K562 (cell line): ENCODE results near the gene AMMECR1. TPM values are rescaled to one million over a fixed set of nuclear protein-coding genes. Genes with fewer than 3 reads are reported as not detected.
A peak's percentile ranks its signal among the peaks of the same experiment; 100 is the strongest.

ENCODE experiments used
- ATAC-seq: fragments of 200-7000 bp; cut with Tn5 transposase; 3 replicates; pipeline ENCODE4 v1.9.1; 2020; ENCODE audit warnings: moderate library complexity
- BruUV-seq: library from RNA; stranded (reverse); fragments of 400-500 nt; replicated peaks from 2 replicates; lab custom pipeline; 2021; lab: Mats Ljungman, UMichigan
- CTCF ChIA-PET: fragments of 300-600 bp; formaldehyde crosslinking; extraction: SDS; loops from one replicate; lab custom pipeline; 2021; ENCODE audit warnings: low intra/inter-chr PET ratio; lab: Yijun Ruan, JAX
- POLR2A ChIA-PET: fragments of 300-600, 350-650 bp; sonication (Branson Sonifier 250); formaldehyde crosslinking; extraction: SDS; loops from one replicate; lab custom pipeline; 2021; ENCODE audit warnings: antibody characterized with exemption, inconsistent platforms; lab: Yijun Ruan, JAX
- DNase-seq, 4 experiments: peaks; one replicate each; pipeline versions ENCODE4 v3.0.0 to v3.0.0-alpha.2; 2011 to 2018; ENCODE audit warnings: low spot score in 3 of 4, mixed read lengths in 3 of 4; ENCODE audit errors: extremely low read depth in 1 of 4
- FAIRE-seq: peaks from 2 replicates; lab custom pipeline; 2011; peaks lifted over from hg19 to GRCh38; lab: Jason Lieb, UNC
- H2AFZ ChIP-seq: 2 replicates; pipeline ENCODE4 v1.6.0; 2011; ENCODE audit warnings: low read depth, low read length, control low read depth, inconsistent platforms
- H3K27ac ChIP-seq: fragments of 200-600 bp; 3 replicates; pipeline ENCODE4 v1.8.0; 2011; ENCODE audit warnings: low read depth, mild to moderate bottlenecking, control low read depth, inconsistent platforms, low read length, moderate library complexity, mixed read lengths; ENCODE audit errors: extremely low read depth
- H3K27me3 ChIP-seq, 2 experiments: fragments of 300-600 bp in 1 of 2; 2 replicates in 1 of 2; 3 replicates in 1 of 2; pipeline versions ENCODE4 v1.6.0 to v1.8.0; 2011; ENCODE audit warnings: inconsistent platforms in 2 of 2, low read length in 2 of 2, mild to moderate bottlenecking in 1 of 2, mixed read lengths in 1 of 2, moderate library complexity in 1 of 2; ENCODE audit not compliant: control insufficient read depth in 2 of 2, insufficient read depth in 2 of 2
- H3K36me3 ChIP-seq: fragments of 300-600 bp; 3 replicates; pipeline ENCODE4 v1.8.0; 2011; ENCODE audit warnings: mild to moderate bottlenecking, low read length, inconsistent platforms; ENCODE audit not compliant: control insufficient read depth, insufficient read depth
- H3K4me1 ChIP-seq, 2 experiments: fragments of 200-600 bp in 1 of 2; replicated peaks in 1 of 2; 2 replicates in 1 of 2; 3 replicates in 1 of 2; pipeline versions ENCODE4 v1.5.1 to v1.8.0; 2011; ENCODE audit warnings: inconsistent platforms in 2 of 2, low read length in 2 of 2, mild to moderate bottlenecking in 1 of 2, mixed read lengths in 1 of 2, moderate library complexity in 1 of 2; ENCODE audit not compliant: control insufficient read depth in 2 of 2, insufficient read depth in 2 of 2
- H3K4me2 ChIP-seq: 2 replicates; pipeline ENCODE4 v1.6.1; 2011; ENCODE audit warnings: low read length, control low read depth, inconsistent platforms, mixed read lengths; ENCODE audit not compliant: insufficient read depth
- H3K4me3 ChIP-seq: fragments of 200-600 bp; sonication (generic), shearing (Covaris generic); 2 replicates; pipeline ENCODE4 v1.5.1; 2016; ENCODE audit warnings: control low read depth, inconsistent platforms
- H3K79me2 ChIP-seq: fragments of 200-600 bp; 3 replicates; pipeline ENCODE4 v1.8.0; 2011; ENCODE audit warnings: low read length, inconsistent platforms; ENCODE audit not compliant: control insufficient read depth, insufficient read depth
- H3K9ac ChIP-seq, 2 experiments: 2 replicates each; pipeline versions ENCODE4 v1.6.0 to v1.6.1; 2011; ENCODE audit warnings: low read depth in 2 of 2, low read length in 2 of 2, control low read depth in 1 of 2, inconsistent platforms in 1 of 2, mild to moderate bottlenecking in 1 of 2, mixed read lengths in 1 of 2; ENCODE audit not compliant: insufficient read depth in 1 of 2
- H3K9me1 ChIP-seq: one replicate; pipeline ENCODE4 v1.6.0; 2011; ENCODE audit warnings: inconsistent platforms, mild to moderate bottlenecking, low read length, moderate library complexity; ENCODE audit not compliant: control insufficient read depth, insufficient read depth
- H3K9me3 ChIP-seq: replicated peaks from 2 replicates; pipeline ENCODE4 v1.5.1; 2011; ENCODE audit warnings: low read depth, low read length, inconsistent platforms; ENCODE audit not compliant: control insufficient read depth, insufficient read depth
- H4K20me1 ChIP-seq: replicated peaks from 2 replicates; pipeline ENCODE4 v1.6.1; 2011; ENCODE audit warnings: low read length, inconsistent platforms, mixed read lengths; ENCODE audit not compliant: control insufficient read depth, insufficient read depth
- FOXK1 ChIP-seq: sonication (generic); formaldehyde crosslinking; IDR thresholded peaks from 2 replicates; pipeline ENCODE4 v1.8.0; 2022; ENCODE audit warnings: missing genetic modification reagents, mild to moderate bottlenecking, borderline replicate concordance
- GATAD2B ChIP-seq: fragments of 450-650 bp; IDR thresholded peaks from 2 replicates; pipeline ENCODE4 v1.6.1; 2017; ENCODE audit warnings: mild to moderate bottlenecking, borderline replicate concordance
- PHTF2 ChIP-seq: fragments of 250-450 bp; sonication (Bioruptor Pico); IDR thresholded peaks from 2 replicates; pipeline ENCODE4 v1.5.0; 2021; ENCODE audit warnings: mild to moderate bottlenecking
- PRPF4 ChIP-seq: fragments of 200-400 bp; formaldehyde crosslinking; IDR thresholded peaks from one replicate; pipeline ENCODE4 v1.6.1; 2017; ENCODE audit warnings: low read length, low read depth, mild to moderate bottlenecking; ENCODE audit not compliant: insufficient read depth, poor library complexity, severe bottlenecking
- PTTG1 ChIP-seq: fragments of 450-650 bp; IDR thresholded peaks from 2 replicates; pipeline ENCODE4 v1.6.1; 2016; ENCODE audit warnings: low read depth, mild to moderate bottlenecking, missing genetic modification characterization, missing compliant biosample characterization
- RREB1 ChIP-seq: fragments of 250-450 bp; sonication (Bioruptor Pico); IDR thresholded peaks from 2 replicates; pipeline ENCODE4 v1.4.0; 2020
- ZNF239 ChIP-seq: fragments of 250-450 bp; sonication (Bioruptor Pico); IDR thresholded peaks from 2 replicates; pipeline ENCODE4 v1.4.0; 2020; ENCODE audit warnings: mild to moderate bottlenecking
- WGBS: fragments of 100-300 bp; shearing (Covaris generic); methylation state at CpG from one replicate; pipeline ENCODE4 v1.1.6; 2016; ENCODE audit warnings: low coverage, mixed read lengths; ENCODE audit not compliant: insufficient coverage; ENCODE audit errors: missing lambda C conversion rate; 5-methylcytosine and 5-hydroxymethylcytosine counted together
- in situ Hi-C: fragments of 300-500 bp; cut with MboI; formaldehyde crosslinking; loops from 4 replicates; pipeline ENCODE4 v1.15.0; 2018; ENCODE audit warnings: inconsistent platforms, mixed read lengths
- intact Hi-C: fragments of 100-400 bp; cut with micrococcal nuclease; formaldehyde crosslinking; loops from 2 replicates; pipeline ENCODE4 v1.14.2; 2022
- polyA plus RNA-seq, 8 experiments: library from polyadenylated mRNA; depleted of rRNA in 4 of 8; stranded (reverse) in 5 of 8; unstranded in 3 of 8; fragments of >200 nt; fragmentation: Nextera tagmentation in 2 of 8; fragmentation: Illumina TruSeq in 1 of 8; extraction: Ambion mirVana in 2 of 8; extraction: Trizol in 1 of 8; gene quantifications; 2 replicates each; pipeline versions ENCODE4 v1.2.1 to v1.2.3, GENCODE V29; 2011 to 2014; ENCODE audit warnings: inconsistent platforms in 1 of 8, missing spikeins in 1 of 8
- total RNA-seq, 7 experiments: library from RNA; depleted of rRNA in 6 of 7; stranded (reverse); fragments of >200 nt in 6 of 7; fragmentation: Illumina TruSeq in 2 of 7; extraction: Trizol in 2 of 7; gene quantifications; 2 replicates each; pipeline versions ENCODE4 v1.2.1 to v1.2.3, GENCODE V29; 2011 to 2021; ENCODE audit warnings: low replicate concordance in 1 of 7

The AMMECR1 gene
- total and polyA plus RNA-seq, 9 of the 15 experiments (the other 6 are each of a cell fraction or from before 2014, with no cell fraction given): 13.9 to 36.7 (median 23.6) TPM

- in situ Hi-C loops: no loop called here
- H3K36me3 ChIP-seq: peaks cover 2% of the 10 kb centered on the region; the same call in 1 of the 3 replicates
- no TSS peak for BruUV-seq
- CTCF ChIA-PET: no interaction called here
- peaks cover 9 to 33% of the 10 kb centered on the region in 2 experiments; a peak in 3 of 5 replicates for H3K4me1 ChIP-seq
- H3K27me3 ChIP-seq: no peaks in the 10 kb centered on the region
- FAIRE-seq (peak; percentile 58), DNase-seq (peak in 1 of 4 experiments; percentile 34)
- no peaks in the 10 kb centered on the region for H3K9me3 ChIP-seq
- H4K20me1 ChIP-seq: peaks cover 17% of the 10 kb centered on the region
- H3K9ac ChIP-seq: peak overlapping the region in 1 of 2 experiments; percentile 86; a peak in 2 of 4 replicates
- peak overlapping the region; percentile 92 for H3K4me2 ChIP-seq
- no peaks in the 10 kb centered on the region for H3K9me1 ChIP-seq
- no peak overlapping the region; the same call in 2 of the 3 replicates for H3K27ac ChIP-seq
- TF ChIP-seq RREB1 (CRISPR knock-in tag) (no peak), ZNF239 (CRISPR knock-in tag) (no peak), FOXK1 (CRISPR knock-in tag) (no peak), GATAD2B (no peak), PRPF4 (no peak), PTTG1 (tag) (no peak), PHTF2 (CRISPR knock-in tag) (no peak)
- TF ChIP-seq, all 486 proteins: peak for 0
- Histone ChIP-seq H3K4me3 (peak overlapping the region; percentile 95), H3K79me2 (peaks cover 79% of the 10 kb centered on the region), H2AFZ (no peak overlapping the region)
- ATAC-seq: peak; percentile 13; the same call in 2 of the 3 replicates
- 9% methylated on average over 1 of the region's 1 CpG for WGBS
- POLR2A ChIA-PET: interaction anchor here (0.6 to 3.4 kb wide), 2 partner anchors 9 to 50 kb away, joined by 3 to 26 read pairs; no protein-coding TSS in a partner anchor
- intact Hi-C loops: loop anchor here (5.0 kb wide), 2 partner anchors 88 to 138 kb away; no protein-coding TSS in a partner anchor
Measured at GRCh38 chrX:110315551-110315950, 2.3 kb downstream of the AMMECR1 start.
